NCI-H2227 (cell line): ENCODE results near the gene DLGAP1.

Experiments
- DNase-seq: peaks from one replicate; lab custom pipeline; 2025; ENCODE audit not compliant: unreplicated experiment; lab: John Stamatoyannopoulos, UW

DLGAP1 gene

GRCh38 chr18:3578621-3579020 is 876.5 kb downstream of the DLGAP1 start:
- no peak for DNase-seq

- DNase-seq = no peak
These were observed 877.7 kb downstream of the DLGAP1 start for GRCh38 chr18:3577281-3577855.

- no peak for DNase-seq
These were observed 882.3 kb downstream of the DLGAP1 start for GRCh38 chr18:3572761-3573160.

- no peak for DNase-seq
These were observed 888.3 kb downstream of the DLGAP1 start for GRCh38 chr18:3566851-3567250.

- DNase-seq = no peak
These were observed 894.4 kb downstream of the DLGAP1 start for GRCh38 chr18:3560755-3561154.

GRCh38 chr18:3554811-3555427 is 900.2 kb downstream of the DLGAP1 start:
- no peak for DNase-seq

GRCh38 chr18:3554091-3554601 is 901.0 kb downstream of the DLGAP1 start:
- no peak for DNase-seq

GRCh38 chr18:3552305-3552704 is 902.8 kb downstream of the DLGAP1 start:
- no peak for DNase-seq

GRCh38 chr18:3547891-3548615 is 907.1 kb downstream of the DLGAP1 start:
- no peak for DNase-seq

- no peak for DNase-seq
These were observed 909.0 kb downstream of the DLGAP1 start for GRCh38 chr18:3546106-3546505.

GRCh38 chr18:3544537-3544936 is 910.6 kb downstream of the DLGAP1 start:
- no peak for DNase-seq

- no peak for DNase-seq
These were observed 913.3 kb downstream of the DLGAP1 start for GRCh38 chr18:3541549-3542386.

GRCh38 chr18:3540805-3541548 is 914.1 kb downstream of the DLGAP1 start:
- DNase-seq = no peak

- DNase-seq = no peak
These were observed 916.0 kb downstream of the DLGAP1 start for GRCh38 chr18:3538954-3539617.

- no peak for DNase-seq
These were observed 916.7 kb downstream of the DLGAP1 start for GRCh38 chr18:3538456-3538855.

GRCh38 chr18:3530807-3531206 is 924.3 kb downstream of the DLGAP1 start:
- no peak for DNase-seq

GRCh38 chr18:3529601-3530000 is 925.5 kb downstream of the DLGAP1 start:
- no peak for DNase-seq

GRCh38 chr18:3529077-3529476 is 926.0 kb downstream of the DLGAP1 start:
- no peak for DNase-seq

GRCh38 chr18:3528231-3528630 is 926.9 kb downstream of the DLGAP1 start:
- no peak for DNase-seq
